Keratinocyte (primary cell): ENCODE data around the gene KCNK16.

Source experiments
- CTCF ChIP-seq, 3 experiments: IDR thresholded peaks in 1 of 3; conservative IDR thresholded peaks in 1 of 3; optimal IDR thresholded peaks in 1 of 3; 2 replicates in 2 of 3; 3 replicates in 1 of 3; pipeline versions ENCODE3 to v1.5.1; 2011; ENCODE audit warnings: low read length in 3 of 3, mild to moderate bottlenecking in 3 of 3, moderate library complexity in 2 of 3, control low read depth in 1 of 3, inconsistent platforms in 1 of 3; ENCODE audit not compliant: insufficient read depth in 2 of 3; ENCODE audit errors: extremely low read depth in 1 of 3
- EZH2 ChIP-seq: IDR thresholded peaks from one replicate; pipeline ENCODE4 v1.6.1; 2012; ENCODE audit warnings: inconsistent platforms, mild to moderate bottlenecking, low read length, moderate library complexity

- TF ChIP-seq CTCF (optimal IDR thresholded peaks at IDR 0.05 in 1 of 3, IDR thresholded peaks at IDR 0.05 in 1 of 3, conservative IDR thresholded peaks at IDR 0.05 in 1 of 3; ENCODE audit: extremely low read depth in 1 of 3, insufficient read depth in 2 of 3, low read length in 3 of 3) (no peak), EZH2 (no peak)
Measured at GRCh38 chr6:39335780-39336545, 13.5 kb upstream of the KCNK16 start.
